Measurements from ENCODE around the gene NBEAL1.
"Not testable (repeated sequence)": the region's sequence is repeated elsewhere in the genome, so short reads cannot be mapped to it uniquely, and the experiment has no call there.

The NBEAL1 gene

DNA sequence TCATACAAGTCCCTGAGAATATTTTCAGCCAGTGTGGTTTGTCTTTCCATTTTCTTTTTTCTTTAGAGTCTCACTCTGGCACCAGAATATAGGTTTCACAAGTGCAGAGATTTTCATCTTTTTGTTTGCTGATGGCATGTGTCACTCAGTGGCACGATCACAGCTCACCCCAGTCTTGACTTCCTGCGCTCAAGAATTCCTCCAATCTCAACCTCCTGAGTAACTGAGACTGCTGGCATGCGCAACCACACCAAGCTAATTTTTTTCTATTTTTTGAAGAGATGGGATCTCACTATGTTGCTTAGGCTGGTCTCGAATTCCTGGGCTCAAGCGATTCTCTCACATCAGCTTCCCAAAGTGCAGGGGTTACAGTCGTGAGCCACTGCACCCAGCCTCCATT lies 23.9 kb downstream of the NBEAL1 start:
- no peak for DNase-seq (ENCODE audit: low read depth, low spot score)

DNA sequence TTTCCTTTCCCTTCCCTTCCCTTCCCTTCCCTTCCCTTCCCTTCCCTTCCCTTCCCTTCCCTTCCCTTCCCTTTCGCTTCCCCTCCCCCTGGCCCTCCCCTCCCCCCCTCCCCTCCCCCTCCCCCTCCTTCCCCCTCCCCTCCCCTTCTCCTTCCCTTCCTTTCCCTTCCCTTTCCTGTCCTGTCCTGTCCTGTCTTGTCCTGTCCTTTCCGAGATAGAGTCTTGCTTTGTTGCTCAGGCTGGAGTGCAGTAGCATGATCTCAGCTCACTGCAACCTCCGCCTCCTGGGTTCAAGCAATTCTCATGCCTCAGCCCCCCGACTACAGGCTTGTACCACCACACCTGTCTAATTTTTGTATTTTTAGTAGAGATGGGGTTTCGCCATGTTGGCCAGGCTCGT lies 24.5 kb downstream of the NBEAL1 start:
- not testable (repeated sequence) for DNase-seq (ENCODE audit: low read depth, low spot score)

- no peak for DNase-seq (ENCODE audit: low read depth, low spot score)
Measured at GRCh38 chr2:203040966-203041521, 26.4 kb downstream of the NBEAL1 start.

- no peak for DNase-seq (ENCODE audit: low read depth, low spot score)
Measured at GRCh38 chr2:203042178-203042577, 27.5 kb downstream of the NBEAL1 start.

GRCh38 chr2:203043226-203043625 lies 28.6 kb downstream of the NBEAL1 start:
- DNase-seq (ENCODE audit: low read depth, low spot score): no peak

DNA sequence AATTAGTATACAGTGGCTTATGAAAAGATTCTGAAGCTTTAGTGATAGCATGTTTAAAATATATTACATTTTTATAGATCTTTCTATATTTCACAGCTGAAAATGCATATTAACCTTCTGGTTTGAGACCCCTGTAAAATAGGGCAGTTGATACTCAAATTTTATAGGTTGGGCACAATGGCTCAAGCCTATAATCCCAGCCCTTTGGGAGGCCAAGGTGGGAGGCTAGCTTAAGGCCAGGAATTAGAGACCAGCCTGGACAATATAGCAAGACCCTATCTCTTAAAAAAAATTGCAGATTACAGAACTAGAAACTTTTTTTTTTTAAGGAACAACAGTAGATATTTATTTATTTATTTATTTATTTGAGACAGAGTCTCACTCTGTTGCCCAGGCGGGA lies 31.2 kb downstream of the NBEAL1 start:
- no peak for DNase-seq (ENCODE audit: low read depth, low spot score)

- DNase-seq (ENCODE audit: low read depth, low spot score): no peak
Measured at GRCh38 chr2:203052539-203052938, 37.9 kb downstream of the NBEAL1 start.

DNA sequence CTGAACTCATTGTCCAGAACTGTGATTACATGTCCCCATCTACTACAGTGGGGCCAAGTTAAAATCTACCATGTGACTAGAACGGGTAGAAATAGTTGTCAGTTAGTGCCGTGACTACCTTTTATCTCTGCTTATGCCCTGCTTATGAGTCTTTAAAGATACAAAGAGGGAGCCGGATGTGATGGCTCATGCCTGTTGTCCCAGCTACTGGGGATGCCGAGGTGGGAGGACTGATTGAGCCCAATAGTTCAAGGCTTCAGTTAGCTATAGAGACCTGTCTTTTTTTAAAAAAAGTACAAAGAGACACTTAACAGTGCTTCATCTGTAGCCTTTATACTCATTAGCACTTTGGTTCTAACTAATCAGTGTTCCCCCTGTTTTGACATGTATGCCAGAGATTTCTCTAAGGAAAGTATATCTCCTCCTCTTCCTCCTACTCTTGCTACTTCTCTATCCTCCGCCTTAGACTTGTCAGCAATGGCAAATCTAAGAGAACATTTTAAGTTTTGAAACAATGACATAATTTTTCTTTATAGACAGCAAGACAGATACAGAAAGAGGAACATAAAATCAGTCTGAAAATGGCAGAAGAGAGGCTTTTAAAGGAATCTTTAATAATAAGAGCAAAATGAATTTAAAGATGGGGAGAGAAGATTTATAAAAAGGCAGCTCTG lies 45.0 kb downstream of the NBEAL1 start:
- no peak for DNase-seq (ENCODE audit: low read depth, low spot score)

GRCh38 chr2:203061346-203061745 lies 46.7 kb downstream of the NBEAL1 start:
- no peak for DNase-seq (ENCODE audit: low read depth, low spot score)

- no peak for DNase-seq (ENCODE audit: low read depth, low spot score)
Measured at GRCh38 chr2:203062126-203062525, 47.5 kb downstream of the NBEAL1 start.

- not testable (repeated sequence) for DNase-seq (ENCODE audit: low read depth, low spot score)
Measured at GRCh38 chr2:203066519-203067091, 51.9 kb downstream of the NBEAL1 start.

GRCh38 chr2:203070701-203071100 lies 56.0 kb downstream of the NBEAL1 start:
- DNase-seq (ENCODE audit: low read depth, low spot score): no peak

GRCh38 chr2:203071148-203071547 lies 56.5 kb downstream of the NBEAL1 start:
- no peak for DNase-seq (ENCODE audit: low read depth, low spot score)

DNA sequence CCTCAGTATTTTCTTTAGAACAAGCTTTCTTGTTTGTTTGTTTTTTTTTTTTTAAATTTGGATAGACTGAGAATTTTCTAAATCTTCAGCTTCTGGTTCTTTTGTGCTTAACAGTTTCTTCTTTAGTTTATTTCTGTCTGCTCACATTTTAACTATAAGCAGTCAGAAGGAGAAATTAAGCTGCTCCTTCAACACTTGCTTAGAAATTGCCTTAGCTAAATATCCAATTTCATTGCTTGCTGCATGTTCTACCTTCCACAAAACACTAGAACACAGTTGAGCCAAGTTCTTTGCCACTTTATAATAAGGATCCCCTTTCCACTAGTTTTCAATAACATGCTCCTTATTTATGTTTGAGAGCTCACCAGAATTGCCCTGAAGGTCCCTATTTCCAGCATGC lies 57.7 kb downstream of the NBEAL1 start:
- DNase-seq (ENCODE audit: low read depth, low spot score): no peak

GRCh38 chr2:203077451-203077850 lies 62.8 kb downstream of the NBEAL1 start:
- DNase-seq (ENCODE audit: low read depth, low spot score): no peak

GRCh38 chr2:203080447-203081045 lies 65.9 kb downstream of the NBEAL1 start:
- DNase-seq (ENCODE audit: low read depth, low spot score): no peak

GRCh38 chr2:203083328-203083727 lies 68.7 kb downstream of the NBEAL1 start:
- no peak for DNase-seq (ENCODE audit: low read depth, low spot score)

DNA sequence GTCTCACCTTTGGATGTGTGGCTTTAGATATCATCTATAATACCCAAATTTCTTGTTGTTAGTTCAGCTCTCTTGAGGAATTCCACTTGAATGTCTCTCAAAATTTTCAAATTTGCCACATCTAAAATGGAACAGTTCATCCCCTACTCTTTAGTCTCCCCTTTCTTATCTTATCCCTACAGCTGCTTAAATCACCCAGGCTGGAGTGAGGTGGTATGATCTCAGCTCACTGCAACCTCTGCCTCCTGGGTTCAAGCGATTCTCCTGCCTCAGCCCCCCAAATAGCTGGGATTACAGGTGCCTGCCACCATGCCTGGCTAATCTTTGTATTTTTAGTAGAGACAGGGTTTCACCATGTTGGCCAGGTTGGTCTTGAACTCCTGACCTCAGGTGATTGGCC lies 71.7 kb downstream of the NBEAL1 start:
- DNase-seq (ENCODE audit: low read depth, low spot score): not testable (repeated sequence)

- DNase-seq (ENCODE audit: low read depth, low spot score): not testable (repeated sequence)
Measured at GRCh38 chr2:203090721-203091120, 76.0 kb downstream of the NBEAL1 start.

GRCh38 chr2:203097735-203098134 lies 83.1 kb downstream of the NBEAL1 start:
- DNase-seq (ENCODE audit: low read depth, low spot score): no peak

GRCh38 chr2:203102357-203102756 lies 87.7 kb downstream of the NBEAL1 start:
- DNase-seq (ENCODE audit: low read depth, low spot score): not testable (repeated sequence)

DNA sequence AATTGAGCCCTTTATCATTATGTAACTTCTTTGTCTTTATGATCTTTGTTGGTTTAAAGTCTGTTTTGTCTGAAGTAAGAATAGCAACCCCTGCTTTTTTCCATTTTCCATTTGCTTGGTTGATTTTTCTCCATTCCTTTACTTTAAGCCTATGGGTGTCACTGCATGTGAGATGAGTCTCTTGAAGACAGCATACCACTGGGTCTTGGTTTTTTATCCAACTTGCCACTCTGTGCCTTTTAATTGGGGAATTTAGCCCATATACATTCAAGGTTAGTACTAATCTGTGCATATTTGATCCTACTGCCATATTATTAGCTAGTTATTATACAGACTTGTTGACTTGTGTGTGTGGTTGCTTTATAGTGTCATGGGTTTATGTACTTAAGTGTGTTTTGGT lies 89.6 kb downstream of the NBEAL1 start:
- DNase-seq (ENCODE audit: low read depth, low spot score): no peak

GRCh38 chr2:203105996-203106395 lies 91.3 kb downstream of the NBEAL1 start:
- DNase-seq (ENCODE audit: low read depth, low spot score): no peak
